GM19452 (cell line): ENCODE data around the gene CALN1.
"Not testable (repeated sequence)": the region's sequence is repeated elsewhere in the genome, so short reads cannot be mapped to it uniquely, and the experiment has no call there.

Experiments
- ATAC-seq: cut with Tn5 transposase; IDR thresholded peaks from one replicate; pipeline ENCODE4 v1.9.1; 2021; ENCODE audit not compliant: unreplicated experiment

CALN1 gene

DNA sequence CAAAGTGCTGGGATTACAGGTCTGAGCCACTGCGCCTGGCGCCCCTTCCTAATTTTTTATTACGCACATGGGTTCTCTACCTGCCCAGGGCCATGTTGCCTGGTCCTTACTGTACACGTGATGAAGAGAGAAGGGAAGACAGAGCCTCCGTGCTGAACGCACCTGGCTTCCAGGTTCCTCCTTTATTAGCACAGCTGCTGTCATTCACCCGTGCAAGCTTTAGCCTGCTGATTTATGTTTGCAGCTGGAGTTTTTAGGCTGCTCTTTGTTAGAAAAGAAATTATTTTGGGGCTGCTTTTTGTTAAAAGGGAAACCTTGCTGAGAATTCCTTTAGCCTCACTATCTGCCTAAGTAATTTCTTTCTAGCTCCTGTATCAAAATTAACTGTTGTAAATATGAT is 417.0 kb downstream of the CALN1 start:
- no peak for ATAC-seq

DNA sequence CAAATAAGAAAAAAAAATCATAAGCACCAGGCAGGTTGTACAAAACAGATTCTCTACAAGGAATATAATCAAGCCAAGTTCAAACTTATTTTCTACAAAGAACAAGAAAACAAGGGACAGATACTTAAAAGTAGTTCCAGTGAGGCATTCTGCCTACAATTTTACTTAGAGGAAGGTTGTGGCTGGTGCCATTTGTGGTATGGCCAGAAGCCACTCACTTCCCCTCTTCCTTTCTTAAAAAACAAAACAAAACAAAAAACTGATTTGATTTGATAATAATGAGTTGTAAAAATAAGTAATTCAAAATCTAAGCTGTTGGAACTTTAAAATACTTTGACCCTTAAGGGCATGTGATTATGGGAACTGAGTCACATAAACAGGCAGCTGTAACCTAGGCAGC is 420.6 kb downstream of the CALN1 start:
- ATAC-seq: no peak

DNA sequence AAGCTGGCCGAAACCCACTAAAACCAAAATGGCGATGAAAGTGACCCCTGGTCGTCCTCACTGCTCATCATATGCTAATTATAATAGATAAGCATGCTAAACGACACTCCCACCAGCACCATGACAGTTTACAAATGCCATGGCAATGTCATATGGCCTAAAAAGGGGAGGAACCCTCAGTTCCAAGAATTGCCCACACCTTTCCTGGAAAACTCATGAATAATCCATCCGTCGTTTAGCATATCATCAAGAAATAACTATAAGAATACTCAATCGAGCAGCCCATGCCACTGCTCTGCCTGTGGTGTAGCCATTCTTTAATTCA is 422.0 kb downstream of the CALN1 start:
- no peak for ATAC-seq

DNA sequence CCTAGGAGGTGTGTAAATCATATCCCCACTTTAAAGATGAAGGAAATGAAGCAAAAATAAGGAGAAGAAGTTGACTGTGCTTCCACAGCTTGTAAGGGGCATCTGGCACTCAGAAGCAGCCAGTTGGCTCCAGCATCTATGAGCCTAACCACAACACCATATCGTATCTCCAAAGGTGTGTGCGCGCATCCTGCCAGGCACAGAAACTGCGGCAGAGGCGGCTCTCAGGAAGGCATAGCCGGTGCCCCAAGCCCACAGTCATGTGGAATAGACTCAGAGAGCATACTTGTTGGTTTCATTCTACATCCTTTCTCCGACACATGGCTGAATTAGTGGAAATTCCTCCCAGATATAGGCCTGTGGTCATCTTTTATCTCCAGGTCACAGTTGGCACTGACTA is 423.9 kb downstream of the CALN1 start:
- no peak for ATAC-seq

DNA sequence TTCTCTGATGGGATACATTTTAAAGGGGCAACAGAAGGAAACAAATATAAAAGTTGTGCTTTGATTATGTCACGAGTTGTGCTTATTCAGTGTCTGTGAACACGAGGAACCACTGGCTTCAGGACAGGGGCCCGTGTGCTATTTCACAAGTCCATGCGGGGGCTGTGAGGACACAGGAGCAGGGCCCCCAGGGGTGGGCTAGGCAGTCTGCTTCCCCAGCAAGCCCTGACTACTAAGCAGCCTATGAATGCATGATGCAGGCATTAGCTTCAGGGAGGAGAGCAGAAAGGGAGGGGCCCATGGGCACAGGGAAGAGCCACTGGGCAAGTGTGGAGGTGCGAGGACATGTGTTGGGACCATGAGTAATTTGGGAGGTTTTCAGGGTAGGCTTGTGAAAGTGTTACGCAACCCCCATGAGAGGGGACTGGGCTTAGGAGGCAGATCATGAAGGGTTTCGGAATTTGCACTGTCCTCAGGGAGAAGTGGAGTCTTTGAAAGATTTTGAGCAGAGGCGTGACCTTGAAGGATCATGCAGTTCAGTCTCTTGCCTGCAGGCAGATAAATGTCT is 424.9 kb downstream of the CALN1 start:
- no peak for ATAC-seq

DNA sequence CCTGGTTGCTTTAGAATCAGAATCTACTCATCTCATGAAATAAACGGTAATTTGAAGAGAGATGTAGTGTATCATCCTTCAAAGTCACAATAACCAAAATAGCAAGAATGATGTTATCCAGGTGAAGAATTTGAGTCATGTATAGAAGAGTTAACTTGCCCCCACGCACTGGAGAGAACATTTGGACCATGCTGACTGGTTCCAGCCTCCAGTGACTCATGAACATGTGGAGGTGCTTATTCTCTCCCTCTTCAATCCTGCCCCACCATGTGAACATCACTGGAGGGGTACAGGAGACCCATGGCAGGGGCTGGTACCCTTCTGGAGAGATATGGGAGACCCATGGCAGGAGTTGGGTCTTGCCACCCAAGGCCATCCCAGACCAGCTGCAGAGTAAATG is 427.8 kb downstream of the CALN1 start:
- no peak for ATAC-seq

DNA sequence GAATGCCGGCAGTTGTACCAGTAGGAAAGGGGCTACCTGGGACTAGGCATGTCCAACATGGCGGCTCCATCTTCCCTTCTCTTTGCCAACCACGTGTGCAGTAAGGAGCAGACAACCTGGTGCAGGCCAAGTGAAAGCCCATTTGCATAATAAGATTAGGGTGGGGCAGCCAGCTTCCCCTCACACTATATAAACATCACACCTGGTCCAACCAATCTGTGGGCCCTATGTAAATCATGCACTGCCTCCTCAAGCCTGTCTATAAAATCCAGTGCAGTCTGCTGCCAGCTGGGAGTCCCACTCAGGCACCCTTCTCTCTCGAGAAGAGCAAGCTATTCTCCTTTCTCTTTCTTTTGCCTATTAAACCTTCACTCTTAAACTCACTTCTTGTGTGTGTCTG is 429.3 kb downstream of the CALN1 start:
- no peak for ATAC-seq

DNA sequence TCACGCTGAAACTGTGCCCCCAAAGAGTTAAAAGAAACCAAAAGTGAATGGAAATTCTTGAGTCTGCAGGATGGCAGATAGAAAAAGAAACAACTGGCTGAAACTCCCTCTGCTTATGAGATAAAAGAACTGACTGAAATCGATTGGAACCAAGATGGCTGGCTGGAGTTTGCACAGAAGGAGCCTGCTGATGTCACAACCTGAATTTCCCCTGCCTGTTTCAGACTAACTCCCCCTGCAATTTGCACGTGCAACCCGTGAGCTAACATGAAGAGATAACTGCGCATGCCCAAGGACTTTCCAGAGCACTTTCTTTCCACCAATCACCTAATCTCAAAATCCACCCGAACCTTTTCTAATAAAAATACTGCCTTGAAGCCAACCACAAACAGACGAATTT is 435.5 kb downstream of the CALN1 start:
- no peak for ATAC-seq

DNA sequence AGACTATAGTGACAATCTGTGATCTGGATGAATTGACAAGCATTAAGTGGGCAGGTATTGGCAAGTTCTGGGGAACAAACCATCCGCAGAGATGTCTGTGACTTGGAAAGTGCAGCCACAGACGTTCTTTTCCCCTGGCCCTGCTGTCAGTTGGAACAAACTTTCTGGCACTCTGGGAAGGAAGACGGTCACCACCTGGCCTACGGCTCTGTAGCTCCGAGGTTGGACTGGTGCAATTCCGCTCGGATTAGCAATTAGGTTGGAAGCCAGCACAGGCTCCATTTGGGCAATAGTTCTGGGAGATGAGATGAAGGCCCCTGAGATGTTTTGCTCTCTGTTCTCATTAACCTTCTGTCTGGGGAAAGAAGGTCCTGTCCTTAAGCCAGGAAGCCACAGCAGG is 437.5 kb downstream of the CALN1 start:
- no peak for ATAC-seq

DNA sequence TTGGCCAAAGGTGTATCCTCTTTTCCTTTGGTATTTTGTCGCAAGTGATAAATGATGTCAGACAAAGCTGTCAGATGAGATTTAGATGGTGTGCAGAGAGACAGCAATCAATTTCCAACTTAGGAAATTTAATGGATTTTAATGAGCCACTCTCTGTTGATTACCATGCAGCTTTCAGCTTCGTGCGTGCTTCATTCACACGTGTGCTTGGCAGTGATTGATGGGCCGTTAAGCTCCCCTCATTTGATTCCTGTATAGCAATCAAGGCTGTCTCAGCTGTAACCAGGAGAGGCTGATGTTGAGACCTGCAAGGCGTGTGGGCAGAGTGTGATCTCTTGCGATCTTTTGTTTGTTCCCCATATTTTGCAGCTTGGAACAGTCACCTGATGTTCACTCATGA is 439.6 kb downstream of the CALN1 start:
- no peak for ATAC-seq

DNA sequence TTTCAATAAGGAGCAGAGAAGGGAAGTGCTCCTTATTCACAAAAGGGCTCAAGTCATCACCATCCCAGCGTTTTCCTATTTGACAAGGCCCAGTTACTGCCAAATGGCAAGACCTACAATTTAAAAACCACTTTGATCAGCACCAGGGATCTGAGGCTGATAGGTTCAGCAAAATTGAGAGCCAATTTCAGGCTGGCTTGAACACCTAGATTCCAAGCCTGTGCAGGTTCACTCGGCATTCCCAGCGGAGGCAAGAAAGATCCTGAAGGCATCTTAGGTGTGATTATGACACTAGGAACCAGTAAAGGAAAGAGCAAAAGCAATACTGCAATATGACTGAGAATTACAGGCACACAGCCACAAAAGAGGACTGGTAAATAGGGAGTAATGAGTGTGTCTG is 441.4 kb downstream of the CALN1 start:
- ATAC-seq: no peak

DNA sequence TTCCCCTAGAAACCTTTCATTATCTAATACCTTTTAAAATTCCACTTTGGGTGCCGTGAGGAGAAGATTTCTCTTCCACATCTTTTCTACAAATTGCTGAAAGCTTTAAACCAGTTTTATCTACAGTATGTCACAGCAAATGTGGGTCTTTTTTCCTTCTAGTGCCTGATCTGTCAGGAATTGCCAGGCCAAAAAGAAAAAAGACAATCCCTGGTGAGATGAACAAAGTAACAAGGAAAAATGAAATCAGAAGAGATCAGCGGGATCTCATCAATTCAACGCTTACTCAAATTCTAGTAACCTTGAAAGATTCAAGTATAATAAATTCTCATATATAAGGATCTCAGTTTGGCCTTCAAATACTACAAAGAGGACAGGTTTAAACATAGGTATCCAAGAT is 449.5 kb downstream of the CALN1 start:
- ATAC-seq: no peak

DNA sequence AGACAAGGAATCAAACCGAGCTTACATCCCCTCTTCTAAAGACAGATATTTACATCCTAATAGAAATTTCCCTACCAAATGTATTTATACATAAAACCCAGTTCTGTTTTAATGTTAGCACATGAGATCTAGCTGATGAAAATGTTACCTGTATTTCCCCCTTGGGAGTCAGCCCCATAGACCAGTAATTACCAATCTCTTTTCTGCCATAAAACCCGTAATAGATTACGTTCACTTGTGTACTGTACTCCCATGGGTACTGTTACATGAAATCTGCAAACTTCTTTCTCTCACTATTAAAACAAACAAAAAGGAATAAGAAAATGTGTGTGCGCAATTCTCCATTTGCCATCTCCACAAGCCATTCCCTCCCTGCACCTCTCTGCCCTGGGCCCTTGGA is 450.9 kb downstream of the CALN1 start:
- ATAC-seq: no peak

DNA sequence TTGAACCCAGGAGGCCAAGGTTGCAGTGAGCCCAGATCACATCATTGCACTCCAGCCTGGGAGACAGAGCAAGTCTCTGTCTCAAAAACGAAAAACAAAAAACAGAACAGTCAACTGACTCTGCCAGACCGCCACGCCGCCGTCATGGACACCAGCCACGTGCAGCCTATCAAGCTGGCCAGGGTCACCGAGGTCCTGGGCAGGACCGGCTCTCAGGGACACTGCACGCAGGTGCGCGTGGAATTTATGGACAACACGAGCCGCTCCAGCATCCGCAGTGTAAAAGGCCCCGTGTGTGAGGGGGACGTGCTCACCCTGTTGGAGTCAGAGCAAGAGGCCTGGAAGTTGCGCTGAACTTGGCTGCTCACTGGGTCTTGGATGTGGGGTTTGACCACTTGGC is 470.0 kb downstream of the CALN1 start:
- ATAC-seq: no peak

DNA sequence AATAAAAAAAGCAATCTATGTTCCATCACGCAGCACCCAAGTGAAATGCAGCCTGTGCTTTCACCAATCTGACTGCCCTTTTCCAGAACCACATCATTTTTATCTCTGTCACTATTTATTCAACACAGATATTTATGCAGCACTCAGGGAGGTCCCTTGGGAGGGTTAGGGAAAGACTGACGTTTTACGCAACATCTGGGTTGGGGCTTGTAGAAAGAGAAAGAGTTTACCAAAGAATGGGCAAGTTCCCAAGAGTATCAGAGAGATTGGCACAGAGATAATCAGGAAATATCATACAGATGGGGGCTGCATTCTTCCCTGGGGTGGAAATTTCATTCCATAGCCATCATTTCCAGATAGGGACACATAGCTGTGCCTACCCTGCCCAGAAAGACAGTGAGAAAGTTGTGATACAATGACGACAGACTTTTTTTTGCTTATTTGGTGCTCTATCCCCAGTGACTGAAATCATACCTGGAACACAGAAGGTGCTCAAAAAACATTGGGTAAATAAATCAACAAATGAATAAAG is 474.2 kb downstream of the CALN1 start:
- ATAC-seq: no peak

DNA sequence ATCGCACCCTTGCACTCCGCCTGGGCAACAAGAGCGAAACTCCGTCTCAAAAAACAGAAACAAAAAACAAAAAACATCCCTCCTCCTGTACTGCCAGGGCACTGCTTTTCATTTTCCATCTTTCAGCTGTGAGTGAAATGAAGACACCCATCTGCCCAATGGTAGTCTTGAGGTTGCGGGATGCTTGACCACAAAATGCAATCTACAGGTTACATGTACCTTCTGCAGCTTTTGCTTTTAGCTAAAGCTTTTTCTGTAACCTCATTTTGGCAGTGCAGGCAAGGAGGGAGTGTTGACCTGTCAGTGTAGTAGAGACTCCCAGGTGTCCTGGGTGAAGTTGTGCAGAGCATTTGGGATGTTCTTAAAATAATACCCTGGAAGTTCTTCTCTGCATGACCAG is 476.5 kb downstream of the CALN1 start:
- ATAC-seq: no peak

DNA sequence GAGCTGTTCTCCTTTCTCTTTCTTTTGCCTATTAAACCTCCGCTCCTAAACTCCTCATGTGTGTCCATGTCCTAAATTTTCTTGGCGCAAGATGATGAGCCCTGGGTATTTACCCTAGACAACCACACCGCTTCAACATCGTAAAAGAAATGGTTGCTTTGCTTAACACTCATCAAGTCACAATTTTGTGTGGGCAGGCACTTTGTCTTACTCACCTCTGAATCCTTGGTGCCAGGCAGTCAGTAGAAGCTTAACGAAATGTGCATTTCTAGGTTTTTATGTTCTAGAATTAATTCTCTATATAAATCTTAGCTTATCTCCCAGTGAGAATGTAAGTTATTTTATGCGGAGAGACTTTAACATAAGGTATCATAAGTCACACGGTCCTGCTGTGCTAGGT is 478.7 kb downstream of the CALN1 start:
- no peak for ATAC-seq

DNA sequence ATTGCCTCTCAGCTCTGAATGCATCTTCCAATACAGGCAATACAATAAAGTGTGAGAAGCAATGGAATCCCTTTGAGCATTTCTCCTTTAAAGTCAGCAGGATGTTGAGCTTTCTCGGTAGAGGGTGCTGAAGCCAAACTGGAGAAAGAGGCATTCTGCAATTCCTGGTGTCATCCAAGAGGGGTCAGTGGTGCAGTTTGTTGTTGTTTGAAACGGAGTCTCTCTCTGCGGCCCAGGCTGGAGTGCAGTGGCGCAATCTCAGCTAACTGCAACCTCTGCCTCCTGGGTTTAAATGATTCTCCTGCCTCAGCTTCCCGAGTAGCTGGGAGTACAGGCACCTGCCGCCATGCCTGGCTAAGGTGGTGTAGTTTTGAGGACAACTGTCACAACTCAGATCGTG is 486.5 kb downstream of the CALN1 start:
- ATAC-seq: no peak

DNA sequence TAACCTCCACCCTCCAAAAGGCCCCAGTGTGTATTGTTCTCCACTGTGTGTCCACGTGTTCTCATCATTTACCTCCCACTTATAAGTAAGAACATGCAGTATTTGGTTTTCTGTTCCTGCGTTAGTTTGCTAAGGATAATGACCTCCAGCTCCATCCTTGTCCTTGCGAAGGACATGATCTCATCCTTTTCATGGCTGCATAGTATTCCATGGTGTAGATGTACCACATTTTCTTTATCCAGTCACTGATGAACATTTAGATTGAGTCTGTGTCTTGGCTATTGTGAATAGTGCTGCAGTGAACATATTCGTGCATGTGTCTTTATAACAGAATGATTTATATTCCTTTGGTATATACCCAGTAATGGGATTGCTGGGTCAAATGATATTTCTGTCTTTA is 497.9 kb downstream of the CALN1 start:
- ATAC-seq: not testable (repeated sequence)

DNA sequence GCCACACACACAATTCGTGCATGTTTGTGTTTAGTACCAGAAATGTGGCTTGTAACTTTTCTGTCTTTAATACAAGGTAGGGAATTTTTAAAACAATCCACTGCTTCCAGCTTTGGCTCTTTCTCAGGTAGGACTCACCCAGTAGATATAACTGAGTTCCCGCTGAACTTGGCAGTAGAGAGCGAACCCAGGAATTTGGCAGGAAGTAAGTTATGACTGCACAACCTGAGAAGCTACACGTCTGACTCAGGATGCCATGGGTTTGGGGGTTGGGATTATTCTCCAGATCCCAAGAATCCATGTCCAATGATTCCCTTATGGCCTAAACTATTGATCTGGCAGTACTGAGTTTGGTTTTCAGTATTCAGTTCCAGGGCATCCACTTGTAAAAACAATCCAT is 499.7 kb downstream of the CALN1 start:
- ATAC-seq: no peak

DNA sequence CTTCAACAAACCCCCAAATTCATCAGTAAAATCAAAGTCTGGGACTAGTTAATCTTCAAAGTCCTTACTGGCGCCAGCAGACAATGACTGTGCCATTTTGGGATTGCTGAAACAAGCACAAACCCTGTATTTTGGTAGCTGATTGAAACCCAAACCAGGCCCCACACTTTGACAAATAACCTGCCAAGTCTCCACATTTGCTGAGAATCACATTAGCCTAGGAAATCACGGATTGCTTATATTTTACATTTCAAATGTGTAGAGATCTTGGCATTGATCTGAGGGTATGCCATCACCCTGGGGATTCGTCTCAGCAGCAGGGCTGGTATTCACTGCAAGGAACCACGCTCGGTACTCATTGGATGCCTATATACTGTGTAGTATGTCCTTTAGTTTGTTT is 501.1 kb downstream of the CALN1 start:
- ATAC-seq: no peak

DNA sequence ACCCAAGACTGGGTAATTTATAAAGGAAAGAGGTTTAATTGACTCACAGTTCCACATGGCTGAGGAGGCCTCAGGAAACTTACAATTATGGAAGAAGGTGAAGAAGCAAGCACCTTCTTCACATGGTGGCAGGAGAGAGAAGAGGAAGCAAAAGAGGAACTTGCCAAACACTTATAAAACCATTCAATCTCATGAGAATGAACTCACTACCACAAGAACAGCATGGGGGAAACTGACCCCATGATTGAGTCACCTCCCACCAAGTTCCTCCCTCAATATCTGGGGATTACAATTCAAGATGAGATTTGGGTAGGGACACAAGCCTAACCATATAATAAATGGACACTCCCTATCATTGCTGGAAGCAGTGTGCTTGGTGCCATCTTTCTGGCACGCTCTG is 506.3 kb downstream of the CALN1 start:
- no peak for ATAC-seq

DNA sequence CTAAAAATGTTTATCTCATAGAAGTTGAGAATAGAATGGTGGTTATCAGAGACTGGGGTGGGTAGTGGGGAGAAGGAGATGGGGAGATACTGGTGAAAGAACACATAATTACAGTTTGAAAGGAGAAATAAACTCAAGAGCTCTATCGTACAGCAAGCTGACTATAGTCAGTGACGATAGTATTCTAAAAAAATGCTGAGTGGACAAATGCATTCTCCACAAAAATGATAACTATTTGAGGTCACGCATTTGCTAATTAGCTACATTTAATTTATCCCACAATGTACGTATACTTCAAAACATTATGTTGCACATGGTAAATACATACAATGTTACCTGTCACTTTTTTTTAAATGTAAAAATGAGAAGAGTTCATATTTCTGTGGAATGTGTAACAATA is 507.7 kb downstream of the CALN1 start:
- ATAC-seq: no peak

DNA sequence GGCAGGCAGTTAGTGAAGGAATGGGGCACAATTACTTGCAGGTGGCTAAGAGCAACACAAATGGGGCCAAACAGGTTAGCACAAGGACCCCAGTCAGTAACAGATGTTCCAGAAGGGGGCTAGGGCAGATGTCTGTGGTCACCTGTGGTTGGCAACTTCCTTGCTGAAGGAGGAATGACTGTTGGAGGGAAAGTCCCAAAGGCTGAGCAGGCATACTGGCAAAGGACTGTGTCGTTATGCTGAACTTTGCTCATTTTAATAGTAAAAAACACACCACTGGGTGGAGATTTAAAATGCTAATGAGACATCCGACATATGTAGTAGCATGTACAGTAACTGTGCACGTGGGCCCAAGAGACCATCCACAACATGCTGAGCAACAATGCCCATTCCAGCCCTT is 511.6 kb downstream of the CALN1 start:
- ATAC-seq: no peak
